Measurements from ENCODE around the gene CDH13. TPM values are rescaled to one million over a fixed set of nuclear protein-coding genes. Genes with fewer than 3 reads are reported as not detected.

Gene CDH13
- total RNA-seq, 1 experiment from 2014 or later: not detected

GRCh38 chr16:83345846-83346640, 719.3 kb downstream of the CDH13 start:
- no peak for DNase-seq (ENCODE audit: low spot score)

- DNase-seq (ENCODE audit: low spot score): no peak
Measured at GRCh38 chr16:83348991-83349390, 722.2 kb downstream of the CDH13 start.

DNA sequence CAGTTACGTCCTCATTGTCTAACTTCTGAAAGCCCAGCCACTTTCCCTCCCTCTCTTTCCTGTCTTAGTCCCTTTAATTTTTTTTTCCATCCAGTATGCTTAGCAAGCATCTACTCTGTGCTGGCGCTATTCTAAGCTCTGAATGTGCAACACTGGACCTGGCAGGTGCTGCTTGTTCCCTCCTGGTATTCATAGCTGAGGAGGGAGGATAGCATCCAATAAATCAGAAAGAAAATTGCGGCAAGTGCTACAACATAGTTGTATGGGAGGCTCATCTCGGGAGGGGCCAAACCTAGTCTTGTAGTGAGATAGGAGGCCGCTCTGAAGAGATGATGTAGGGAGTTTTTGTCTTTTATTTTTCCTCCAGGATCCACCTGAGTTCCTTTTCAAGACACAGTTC, 723.7 kb downstream of the CDH13 start:
- no peak for DNase-seq (ENCODE audit: low spot score)

DNA sequence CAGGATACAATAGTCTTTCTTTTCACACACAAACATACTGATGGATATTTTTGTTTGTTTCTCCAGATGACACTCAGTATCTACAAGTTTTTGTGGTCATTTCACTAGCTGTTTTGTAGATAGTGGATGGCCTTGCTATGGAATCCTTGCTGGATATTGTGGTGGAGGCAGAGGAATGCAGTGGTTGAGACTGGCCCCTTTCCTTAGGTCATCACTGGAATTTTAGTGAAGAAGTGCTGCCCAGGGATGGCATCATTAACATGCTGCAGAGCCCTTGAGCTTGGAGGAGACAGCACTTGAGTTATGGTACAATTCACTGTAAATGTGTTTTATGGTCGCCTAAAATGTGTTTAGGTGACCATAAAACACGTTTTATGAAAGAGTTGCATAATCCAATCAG, 725.1 kb downstream of the CDH13 start:
- DNase-seq (ENCODE audit: low spot score): no peak

DNA sequence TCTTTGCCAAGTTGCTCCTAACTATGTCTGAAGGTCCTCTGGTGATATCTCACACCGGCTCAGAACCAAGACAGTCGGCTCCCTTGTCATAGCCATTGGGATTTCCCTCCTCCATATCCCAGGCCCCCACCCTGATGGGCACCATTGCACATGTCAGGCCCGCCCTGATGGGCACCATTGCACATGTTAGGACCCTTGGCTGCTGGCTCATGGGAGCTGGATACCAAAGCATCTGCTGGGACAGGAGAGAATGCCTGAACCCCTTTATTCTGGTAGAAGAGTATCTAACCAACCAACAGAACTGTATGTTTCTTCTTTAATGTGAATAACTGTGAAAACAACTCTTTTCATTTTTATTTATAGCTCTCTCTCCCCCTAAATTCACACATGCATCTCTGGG, 726.5 kb downstream of the CDH13 start:
- no peak for DNase-seq (ENCODE audit: low spot score)

DNA sequence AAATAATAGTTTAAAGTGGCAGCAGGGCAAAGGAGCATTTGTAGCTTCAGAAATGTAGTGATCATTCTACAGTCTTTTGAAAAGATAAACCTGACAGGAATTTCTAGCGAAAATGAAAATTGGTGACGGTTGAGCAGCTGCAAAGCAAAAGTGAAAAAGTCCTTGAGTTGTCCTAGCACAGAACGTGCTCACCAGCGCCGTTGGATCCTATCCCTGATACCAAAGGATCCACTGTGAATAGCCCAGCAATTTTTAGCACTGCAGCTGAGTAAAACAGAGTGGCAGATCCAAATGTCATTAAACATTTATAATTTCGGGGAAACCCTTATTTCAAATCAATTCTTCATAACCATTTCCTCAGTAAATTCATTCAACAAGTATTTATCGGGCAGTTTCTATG, 727.2 kb downstream of the CDH13 start:
- DNase-seq (ENCODE audit: low spot score): no peak

DNA sequence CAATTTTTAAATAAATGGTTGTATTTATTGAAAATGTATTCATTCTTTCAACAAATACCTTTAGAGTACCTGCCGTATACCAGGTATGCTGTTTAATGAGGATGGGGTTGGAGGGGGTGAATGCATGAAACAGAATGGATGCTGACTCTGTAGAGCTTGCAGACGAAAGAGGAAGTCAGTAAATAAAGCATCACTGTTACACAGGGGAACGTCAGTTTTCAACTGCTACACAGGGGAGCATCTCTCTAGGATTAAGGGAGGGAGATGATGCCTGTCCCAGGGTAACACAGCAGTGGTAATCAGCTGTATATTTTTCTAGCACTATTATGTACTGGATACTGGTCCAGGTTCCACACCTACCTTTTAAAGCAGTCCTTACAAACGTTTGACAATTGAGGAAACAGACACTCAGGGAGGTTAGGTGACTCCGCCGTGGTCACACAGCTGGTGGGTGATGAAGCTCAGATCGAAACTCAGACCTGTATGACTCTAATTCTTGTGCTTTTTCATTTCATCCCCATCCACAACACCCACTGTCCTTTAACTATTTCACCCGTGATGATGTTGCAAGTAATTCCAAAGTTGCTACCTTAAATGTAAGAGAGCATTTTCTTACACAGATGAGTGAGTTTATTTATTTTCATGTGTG, 728.9 kb downstream of the CDH13 start:
- DNase-seq (ENCODE audit: low spot score): no peak

- peak; percentile 63 for DNase-seq (ENCODE audit: low spot score)
Measured at GRCh38 chr16:83356266-83356665, 729.5 kb downstream of the CDH13 start.

- DNase-seq (ENCODE audit: low spot score): no peak
Measured at GRCh38 chr16:83356986-83357385, 730.2 kb downstream of the CDH13 start.

- no peak for DNase-seq (ENCODE audit: low spot score)
Measured at GRCh38 chr16:83363521-83363920, 736.8 kb downstream of the CDH13 start.

- no peak for DNase-seq (ENCODE audit: low spot score)
Measured at GRCh38 chr16:83365166-83365565, 738.4 kb downstream of the CDH13 start.

DNA sequence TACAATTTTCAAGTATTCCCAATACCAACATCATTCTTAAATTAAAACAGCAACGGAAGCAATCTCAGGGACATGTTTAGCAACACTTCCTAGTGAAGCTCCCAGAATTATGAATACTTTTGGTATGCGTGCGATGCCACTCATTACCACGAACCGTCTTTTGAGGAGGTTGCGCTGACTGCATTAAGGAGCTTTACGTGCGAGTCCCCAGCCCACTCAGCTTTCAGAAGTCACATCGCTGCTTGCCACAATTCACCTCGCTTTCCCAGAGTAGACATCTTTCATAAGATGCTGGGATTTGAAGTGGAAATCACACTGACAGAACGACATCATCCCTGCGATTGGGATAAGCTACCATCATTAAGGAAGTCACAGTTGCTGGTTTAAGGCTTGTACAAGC, 739.5 kb downstream of the CDH13 start:
- DNase-seq (ENCODE audit: low spot score): no peak

DNA sequence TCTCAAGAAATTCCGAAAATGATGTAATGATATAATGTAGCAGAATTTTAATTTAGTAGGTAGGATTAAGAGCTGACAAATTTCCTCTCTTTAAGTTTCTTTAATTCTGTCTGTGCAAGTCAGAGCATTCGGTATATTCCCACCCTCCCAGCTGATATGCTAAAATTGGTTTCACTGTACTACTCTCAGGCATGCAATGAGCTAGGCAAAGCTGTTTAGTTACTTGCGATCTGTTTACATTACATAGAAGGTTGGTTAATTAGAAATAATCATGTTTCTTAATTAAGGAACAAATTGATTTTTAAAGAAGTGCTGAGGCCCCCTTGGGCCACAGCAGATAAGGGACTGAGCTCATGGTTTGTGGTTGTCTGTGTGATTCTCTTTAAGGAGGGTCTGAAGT, 748.2 kb downstream of the CDH13 start:
- DNase-seq (ENCODE audit: low spot score): no peak

DNA sequence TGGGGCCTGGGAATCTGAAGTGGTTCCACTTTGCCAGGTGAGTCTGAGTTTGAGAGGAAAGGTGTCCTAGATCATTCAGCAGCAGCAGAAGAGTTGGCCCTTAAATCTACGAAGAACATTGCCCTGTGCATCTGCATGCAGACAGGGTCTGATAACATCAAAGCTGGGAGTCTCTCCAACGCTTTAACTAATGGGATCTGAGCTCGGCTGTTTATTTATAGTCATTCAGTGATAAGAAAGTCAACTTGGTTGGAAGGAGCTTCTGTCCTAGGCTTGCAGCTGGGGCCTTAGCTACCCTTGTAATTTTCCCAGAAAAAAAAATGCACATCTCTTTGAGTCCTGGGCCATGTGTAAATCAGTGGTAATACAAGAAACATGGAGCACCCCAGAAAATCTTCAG, 763.0 kb downstream of the CDH13 start:
- no peak for DNase-seq (ENCODE audit: low spot score)

GRCh38 chr16:83390759-83391158, 764.0 kb downstream of the CDH13 start:
- no peak for DNase-seq (ENCODE audit: low spot score)

- DNase-seq (ENCODE audit: low spot score): no peak
Measured at GRCh38 chr16:83392743-83393142, 766.0 kb downstream of the CDH13 start.

GRCh38 chr16:83393196-83393981, 766.6 kb downstream of the CDH13 start:
- no peak for DNase-seq (ENCODE audit: low spot score)

- no peak for DNase-seq (ENCODE audit: low spot score)
Measured at GRCh38 chr16:83397601-83398291, 771.0 kb downstream of the CDH13 start.

GRCh38 chr16:83400234-83400633, 773.5 kb downstream of the CDH13 start:
- peak; percentile 30 for DNase-seq (ENCODE audit: low spot score)

GRCh38 chr16:83402160-83402814, 775.5 kb downstream of the CDH13 start:
- DNase-seq (ENCODE audit: low spot score): no peak

- no peak for DNase-seq (ENCODE audit: low spot score)
Measured at GRCh38 chr16:83402967-83403366, 776.2 kb downstream of the CDH13 start.

Measured in HT-29 (cell line).